Fibroblast of pulmonary artery (primary cell): Measurements from ENCODE around the gene CCDC187.

Source experiments
- DNase-seq: peaks from one replicate; pipeline ENCODE4 v3.0.0-alpha.2; 2010; ENCODE audit warnings: low read depth
- H3K4me3 ChIP-seq: replicated peaks from 2 replicates; pipeline ENCODE4 v1.5.1; 2011; ENCODE audit warnings: low read depth, mild to moderate bottlenecking, control low read depth, low read length, moderate library complexity
- CTCF ChIP-seq: IDR thresholded peaks from 2 replicates; pipeline ENCODE4 v1.5.1; 2011; ENCODE audit warnings: mild to moderate bottlenecking, control low read depth, low read length, inconsistent platforms; ENCODE audit errors: missing control alignments

The CCDC187 gene

GRCh38 chr9:136250676-136251075 lies 53.2 kb downstream of the CCDC187 start:
- H3K4me3 ChIP-seq = no peak overlapping the region
- TF ChIP-seq CTCF = no peak
- no peak for DNase-seq

GRCh38 chr9:136249877-136250559 lies 53.9 kb downstream of the CCDC187 start:
- no peak for DNase-seq
- H3K4me3 ChIP-seq = no peak overlapping the region
- TF ChIP-seq CTCF = no peak

GRCh38 chr9:136248951-136249876 lies 54.7 kb downstream of the CCDC187 start:
- DNase-seq = no peak
- no peak overlapping the region for H3K4me3 ChIP-seq
- no peak for TF ChIP-seq CTCF

GRCh38 chr9:136247947-136248637 lies 55.8 kb downstream of the CCDC187 start:
- no peak for DNase-seq
- no peak for TF ChIP-seq CTCF
- H3K4me3 ChIP-seq = no peak overlapping the region

GRCh38 chr9:136247551-136247916 lies 56.4 kb downstream of the CCDC187 start:
- TF ChIP-seq CTCF = no peak
- no peak overlapping the region for H3K4me3 ChIP-seq
- DNase-seq = no peak

GRCh38 chr9:136246849-136247550 lies 56.9 kb downstream of the CCDC187 start:
- TF ChIP-seq CTCF = no peak
- DNase-seq = no peak
- no peak overlapping the region for H3K4me3 ChIP-seq
